PFSK-1 (cell line): ENCODE results near the gene CFD.

Experiments used
- FOXP2 ChIP-seq: optimal IDR thresholded peaks from 2 replicates; pipeline ENCODE3; 2011; ENCODE audit warnings: borderline replicate concordance, control low read depth, inconsistent platforms; ENCODE audit not compliant: insufficient read depth; ENCODE audit errors: extremely low read length, extremely low read depth
- POLR2AphosphoS5 ChIP-seq: IDR thresholded peaks from 2 replicates; pipeline ENCODE4 v1.6.1; 2012; ENCODE audit warnings: low read depth, mild to moderate bottlenecking, control low read depth, low read length, moderate library complexity
- REST ChIP-seq, 2 experiments: IDR thresholded peaks; 2 replicates each; pipeline versions ENCODE4 v1.6.1 to v1.8.0; 2011 to 2012; ENCODE audit warnings: low read depth in 2 of 2, low read length in 2 of 2, control low read depth in 1 of 2, inconsistent platforms in 1 of 2, mild to moderate bottlenecking in 1 of 2, moderate library complexity in 1 of 2; ENCODE audit not compliant: insufficient read depth in 1 of 2
- SIN3A ChIP-seq: IDR thresholded peaks from 2 replicates; pipeline ENCODE4 v1.6.1; 2012; ENCODE audit warnings: mild to moderate bottlenecking, low read length, moderate library complexity, borderline replicate concordance; ENCODE audit not compliant: insufficient read depth
- TAF1 ChIP-seq: IDR thresholded peaks from 2 replicates; pipeline ENCODE4 v1.6.1; 2012; ENCODE audit warnings: low read length, control low read depth, borderline replicate concordance; ENCODE audit not compliant: insufficient read depth

DNA sequence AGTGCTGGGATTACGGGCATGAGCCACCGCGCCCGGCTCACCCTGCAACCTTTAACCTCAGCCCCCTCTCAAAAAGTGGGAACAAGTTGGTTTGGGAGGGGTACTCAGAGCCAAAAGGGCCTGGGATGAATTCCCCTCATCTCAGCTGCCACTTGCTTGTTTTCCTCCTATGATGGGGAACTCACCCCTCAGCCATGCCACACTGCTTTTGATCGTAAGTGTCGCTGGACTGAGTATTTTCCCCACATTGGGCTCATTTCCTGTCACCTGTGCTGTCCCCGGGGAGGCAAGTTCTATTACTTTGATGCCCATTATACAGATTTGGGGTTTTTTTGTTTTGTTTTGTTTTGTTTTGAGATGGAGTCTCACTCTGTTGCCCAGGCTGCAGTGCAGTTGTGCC is 47.0 kb downstream of the CFD start:
- TF ChIP-seq POLR2AphosphoS5: no peak
- no peak for TF ChIP-seq REST (IDR thresholded peaks at IDR 0.05; ENCODE audit: insufficient read depth in 1 of 2, low read depth in 2 of 2, low read length in 2 of 2)
- TF ChIP-seq TAF1: no peak
- no peak for TF ChIP-seq SIN3A
- no peak for TF ChIP-seq FOXP2
